IMR-90 (cell line): ENCODE data around the gene ARHGEF12. TPM values are rescaled to one million over a fixed set of nuclear protein-coding genes. Genes with fewer than 3 reads are reported as not detected.

Source experiments
- ATAC-seq: fragments of 200-7000 bp; cut with Tn5 transposase; 2 replicates; pipeline ENCODE4 v1.9.1; 2020; ENCODE audit warnings: low read depth, mild to moderate bottlenecking, moderate library complexity
- BruUV-seq: library from RNA; stranded (reverse); fragments of 400-500 nt; replicated peaks from 2 replicates; lab custom pipeline; 2021; lab: Mats Ljungman, UMichigan
- CTCF ChIA-PET: fragments of 300-600 bp; formaldehyde crosslinking; extraction: SDS; loops from one replicate; lab custom pipeline; 2021; ENCODE audit warnings: antibody characterized with exemption; lab: Yijun Ruan, JAX
- POLR2A ChIA-PET: fragments of 300-600 bp; sonication (Branson Sonifier 250); formaldehyde crosslinking; loops from one replicate; lab custom pipeline; 2022; ENCODE audit warnings: antibody characterized with exemption; ENCODE audit not compliant: unreplicated experiment; lab: Charles Lee
- DNase-seq: peaks from one replicate; pipeline ENCODE4 v3.0.0; 2013
- H2AFZ ChIP-seq: replicated peaks from 2 replicates; pipeline ENCODE3; 2013; ENCODE audit warnings: low read length, mild to moderate bottlenecking; ENCODE audit not compliant: poor library complexity
- H2AK5ac ChIP-seq: 2 replicates; pipeline ENCODE4 v1.6.1; 2013; ENCODE audit warnings: low read depth, low read length, inconsistent platforms
- H2AK9ac ChIP-seq: replicated peaks from 2 replicates; pipeline ENCODE3; 2013; ENCODE audit warnings: mild to moderate bottlenecking, low read depth, low read length, moderate library complexity; ENCODE audit not compliant: poor library complexity
- H2BK120ac ChIP-seq: 2 replicates; pipeline ENCODE4 v1.6.1; 2013; ENCODE audit warnings: low read depth, low read length, inconsistent platforms
- H2BK15ac ChIP-seq: 3 replicates; pipeline ENCODE4 v1.6.1; 2013; ENCODE audit warnings: low read depth, low read length, inconsistent platforms
- H2BK20ac ChIP-seq: 2 replicates; pipeline ENCODE4 v1.6.1; 2013; ENCODE audit warnings: low read depth, mild to moderate bottlenecking, inconsistent platforms, low read length, moderate library complexity
- H2BK5ac ChIP-seq: 2 replicates; pipeline ENCODE4 v1.6.1; 2013; ENCODE audit warnings: mild to moderate bottlenecking, low read depth, low read length, inconsistent platforms; ENCODE audit not compliant: poor library complexity, severe bottlenecking
- H3K14ac ChIP-seq: replicated peaks from 2 replicates; pipeline ENCODE4 v1.6.1; 2013; ENCODE audit warnings: low read depth, low read length, inconsistent platforms
- H3K18ac ChIP-seq: 2 replicates; pipeline ENCODE4 v1.6.1; 2013; ENCODE audit warnings: low read depth, low read length, control low read depth
- H3K23ac ChIP-seq: 2 replicates; pipeline ENCODE4 v1.6.1; 2013; ENCODE audit warnings: low read depth, low read length, inconsistent platforms
- H3K27ac ChIP-seq: 2 replicates; pipeline ENCODE4 v1.5.1; 2013; ENCODE audit warnings: mild to moderate bottlenecking, control low read depth, low read length; ENCODE audit not compliant: insufficient read depth
- H3K27me3 ChIP-seq: 2 replicates; pipeline ENCODE4 v1.6.1; 2013; ENCODE audit warnings: low read length; ENCODE audit not compliant: control insufficient read depth, insufficient read depth
- H3K36me3 ChIP-seq: 2 replicates; pipeline ENCODE4 v1.6.1; 2013; ENCODE audit warnings: low read length, mixed read lengths; ENCODE audit not compliant: control insufficient read depth, insufficient read depth
- H3K4ac ChIP-seq: 2 replicates; pipeline ENCODE4 v1.6.1; 2013; ENCODE audit warnings: low read depth, low read length, inconsistent platforms
- H3K4me1 ChIP-seq: 2 replicates; pipeline ENCODE4 v1.6.1; 2013; ENCODE audit warnings: low read length, mixed read lengths; ENCODE audit not compliant: control insufficient read depth, insufficient read depth
- H3K4me2 ChIP-seq: 2 replicates; pipeline ENCODE4 v1.6.1; 2013; ENCODE audit warnings: low read depth, mild to moderate bottlenecking, control low read depth, low read length, moderate library complexity
- H3K4me3 ChIP-seq: 2 replicates; pipeline ENCODE4 v1.5.1; 2013; ENCODE audit warnings: low read depth, mild to moderate bottlenecking, control low read depth, low read length, moderate library complexity; ENCODE audit not compliant: insufficient read depth
- H3K56ac ChIP-seq: 2 replicates; pipeline ENCODE4 v1.6.1; 2013; ENCODE audit warnings: low read length, inconsistent platforms; ENCODE audit not compliant: insufficient read depth; ENCODE audit errors: extremely low read depth
- H3K79me1 ChIP-seq, 2 experiments: 2 replicates each; pipeline ENCODE4 v1.6.1; 2013; ENCODE audit warnings: low read length in 2 of 2, inconsistent platforms in 1 of 2, low read depth in 1 of 2
- H3K9ac ChIP-seq: 2 replicates; pipeline ENCODE4 v1.6.1; 2013; ENCODE audit warnings: low read depth, low read length, control low read depth
- H3K9me1 ChIP-seq: 2 replicates; pipeline ENCODE4 v1.6.1; 2013; ENCODE audit warnings: low read length, inconsistent platforms; ENCODE audit not compliant: insufficient read depth
- H3K9me3 ChIP-seq: 2 replicates; pipeline ENCODE4 v1.6.1; 2013; ENCODE audit warnings: low read length; ENCODE audit not compliant: control insufficient read depth, insufficient read depth
- H4K20me1 ChIP-seq: 2 replicates; pipeline ENCODE4 v1.6.1; 2013; ENCODE audit warnings: low read length, inconsistent platforms; ENCODE audit not compliant: insufficient read depth
- H4K5ac ChIP-seq: 2 replicates; pipeline ENCODE4 v1.6.1; 2013; ENCODE audit warnings: mild to moderate bottlenecking, low read depth, low read length, control low read depth
- H4K8ac ChIP-seq, 2 experiments: 2 replicates each; pipeline ENCODE4 v1.6.1; 2013; ENCODE audit warnings: low read depth in 2 of 2, low read length in 2 of 2, control low read depth in 1 of 2, inconsistent platforms in 1 of 2
- H4K91ac ChIP-seq: 2 replicates; pipeline ENCODE4 v1.6.1; 2013; ENCODE audit warnings: low read depth, low read length, inconsistent platforms; ENCODE audit not compliant: insufficient read depth
- WGBS, 2 experiments: methylation state at CpG; one replicate each; pipeline versions ENCODE4 v1.1.5 to v1.1.7; 2013; ENCODE audit warnings: missing lambda C conversion rate in 2 of 2; ENCODE audit not compliant: insufficient read length in 1 of 2; ENCODE audit errors: extremely low coverage in 2 of 2; 5-methylcytosine and 5-hydroxymethylcytosine counted together
- dilution Hi-C: fragments of 300-500 bp; cut with HindIII; formaldehyde crosslinking; loops from one replicate; pipeline ENCODE4 v1.14.3; 2018; ENCODE audit warnings: low sequenced_read_pairs; ENCODE audit not compliant: unreplicated experiment
- in situ Hi-C: fragments of 300-500 bp; cut with MboI; formaldehyde crosslinking; loops from 3 replicates; pipeline ENCODE4 v1.14.3; 2019; ENCODE audit warnings: low sequenced_read_pairs, inconsistent platforms, mixed read lengths
- intact Hi-C: fragments of 100-400 bp; cut with micrococcal nuclease; formaldehyde crosslinking; loops from 2 replicates; pipeline ENCODE4 v1.10.0; 2022
- polyA plus RNA-seq, 3 experiments: library from polyadenylated mRNA; depleted of rRNA; stranded (reverse); fragments of >200 nt; gene quantifications; 2 replicates each; pipeline ENCODE4 v1.2.3, GENCODE V29; 2012; ENCODE audit warnings: low replicate concordance in 1 of 3
- total RNA-seq: library from RNA; depleted of rRNA; stranded (reverse); fragments of >200 nt; gene quantifications from 2 replicates; pipeline ENCODE4 v1.2.3, GENCODE V29; 2012
- TF ChIP-seq, protein P1 (sequence below): fragments of 150-350 bp; IDR thresholded peaks from 2 replicates; pipeline ENCODE4 v1.6.1; 2016; ENCODE audit warnings: low read depth, mild to moderate bottlenecking, low read length, moderate library complexity, borderline replicate concordance

The ARHGEF12 gene
- total and polyA plus RNA-seq, 2 of the 4 experiments (the other 2 are of a cell fraction): 25.5 to 115 TPM

DNA sequence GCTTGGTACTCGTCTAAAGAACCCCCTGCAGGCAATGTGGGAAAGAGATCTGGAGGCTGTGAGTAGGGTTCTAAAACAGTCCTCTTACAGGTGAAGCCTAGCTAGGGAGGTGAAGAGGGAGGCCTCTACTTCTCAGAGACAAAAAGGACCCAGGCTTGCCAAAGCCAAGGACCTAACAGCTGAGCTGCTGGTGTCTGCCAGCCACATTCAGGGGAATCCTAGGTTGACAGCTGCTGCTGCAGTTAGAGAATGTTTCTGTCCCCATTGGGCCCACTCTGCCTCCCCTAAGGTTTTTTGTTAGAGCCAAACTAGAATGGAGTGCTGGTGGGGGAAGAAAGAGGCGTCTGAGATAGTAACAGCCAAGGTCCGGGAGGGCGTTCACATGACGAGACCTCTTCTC lies 37.8 kb upstream of the ARHGEF12 start:
- Histone ChIP-seq H4K8ac (no peak overlapping the region), H3K9me3 (no peaks in the 10 kb centered on the region), H3K56ac (no peak overlapping the region), H3K36me3 (no peaks in the 10 kb centered on the region), H3K4ac (no peak overlapping the region), H3K27me3 (peaks cover 50% of the 10 kb centered on the region), H3K9ac (no peak overlapping the region), H3K4me3 (no peak overlapping the region), H2BK5ac (no peak overlapping the region), H2AK9ac (no peak overlapping the region), H2BK120ac (no peak overlapping the region), H3K23ac (no peak overlapping the region), H4K20me1 (no peaks in the 10 kb centered on the region), H3K14ac (no peak overlapping the region), H3K18ac (no peak overlapping the region), H2AFZ (no peak overlapping the region), H4K5ac (no peak overlapping the region), H3K27ac (no peak overlapping the region), H2BK20ac (no peak overlapping the region), H2BK15ac (no peak overlapping the region), H2AK5ac (no peak overlapping the region), H3K79me1 (no peaks in the 10 kb centered on the region), H4K91ac (no peak overlapping the region), H3K4me2 (no peak overlapping the region), H3K9me1 (no peaks in the 10 kb centered on the region), H3K4me1 (no peaks in the 10 kb centered on the region)
- WGBS, 2 experiments: no CpG with 5 or more reads among the region's 5 CpGs
- in situ Hi-C loops: loop anchor here (5.0 kb wide), 1 partner anchor 66 kb away; no protein-coding TSS in a partner anchor
- no peak for DNase-seq
- dilution Hi-C loops: no loop called here
- CTCF ChIA-PET: interaction anchor here (1.0 kb wide), 1 partner anchor 130 kb away, joined by 3 read pairs; no protein-coding TSS in a partner anchor
- TF ChIP-seq, protein P1, sequence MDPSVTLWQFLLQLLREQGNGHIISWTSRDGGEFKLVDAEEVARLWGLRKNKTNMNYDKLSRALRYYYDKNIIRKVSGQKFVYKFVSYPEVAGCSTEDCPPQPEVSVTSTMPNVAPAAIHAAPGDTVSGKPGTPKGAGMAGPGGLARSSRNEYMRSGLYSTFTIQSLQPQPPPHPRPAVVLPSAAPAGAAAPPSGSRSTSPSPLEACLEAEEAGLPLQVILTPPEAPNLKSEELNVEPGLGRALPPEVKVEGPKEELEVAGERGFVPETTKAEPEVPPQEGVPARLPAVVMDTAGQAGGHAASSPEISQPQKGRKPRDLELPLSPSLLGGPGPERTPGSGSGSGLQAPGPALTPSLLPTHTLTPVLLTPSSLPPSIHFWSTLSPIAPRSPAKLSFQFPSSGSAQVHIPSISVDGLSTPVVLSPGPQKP: no peak
- no peak for ATAC-seq
- no TSS peak for BruUV-seq
- POLR2A ChIA-PET: no interaction called here
- intact Hi-C loops: no loop called here
